Measurements from ENCODE around the gene RASSF1. TPM values are rescaled to one million over a fixed set of nuclear protein-coding genes. Genes with fewer than 3 reads are reported as not detected.
A peak's percentile ranks its signal among the peaks of the same experiment; 100 is the strongest.

The RASSF1 gene, protein sequence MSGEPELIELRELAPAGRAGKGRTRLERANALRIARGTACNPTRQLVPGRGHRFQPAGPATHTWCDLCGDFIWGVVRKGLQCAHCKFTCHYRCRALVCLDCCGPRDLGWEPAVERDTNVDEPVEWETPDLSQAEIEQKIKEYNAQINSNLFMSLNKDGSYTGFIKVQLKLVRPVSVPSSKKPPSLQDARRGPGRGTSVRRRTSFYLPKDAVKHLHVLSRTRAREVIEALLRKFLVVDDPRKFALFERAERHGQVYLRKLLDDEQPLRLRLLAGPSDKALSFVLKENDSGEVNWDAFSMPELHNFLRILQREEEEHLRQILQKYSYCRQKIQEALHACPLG
- total RNA-seq: 10.5 TPM
- long read RNA-seq, transcript RASSF1-201 (5 exons, 1,757 nt): major isoform, 36 of 58 reads
- long read RNA-seq, transcript RASSF1-203 (6 exons, 1,923 nt): minor isoform, 5 of 58 reads
- long read RNA-seq, partial matches to known transcripts: 8 of 58 reads
- long read RNA-seq, other reads (novel, unspliced or antisense): 8 of 58 reads

DNA sequence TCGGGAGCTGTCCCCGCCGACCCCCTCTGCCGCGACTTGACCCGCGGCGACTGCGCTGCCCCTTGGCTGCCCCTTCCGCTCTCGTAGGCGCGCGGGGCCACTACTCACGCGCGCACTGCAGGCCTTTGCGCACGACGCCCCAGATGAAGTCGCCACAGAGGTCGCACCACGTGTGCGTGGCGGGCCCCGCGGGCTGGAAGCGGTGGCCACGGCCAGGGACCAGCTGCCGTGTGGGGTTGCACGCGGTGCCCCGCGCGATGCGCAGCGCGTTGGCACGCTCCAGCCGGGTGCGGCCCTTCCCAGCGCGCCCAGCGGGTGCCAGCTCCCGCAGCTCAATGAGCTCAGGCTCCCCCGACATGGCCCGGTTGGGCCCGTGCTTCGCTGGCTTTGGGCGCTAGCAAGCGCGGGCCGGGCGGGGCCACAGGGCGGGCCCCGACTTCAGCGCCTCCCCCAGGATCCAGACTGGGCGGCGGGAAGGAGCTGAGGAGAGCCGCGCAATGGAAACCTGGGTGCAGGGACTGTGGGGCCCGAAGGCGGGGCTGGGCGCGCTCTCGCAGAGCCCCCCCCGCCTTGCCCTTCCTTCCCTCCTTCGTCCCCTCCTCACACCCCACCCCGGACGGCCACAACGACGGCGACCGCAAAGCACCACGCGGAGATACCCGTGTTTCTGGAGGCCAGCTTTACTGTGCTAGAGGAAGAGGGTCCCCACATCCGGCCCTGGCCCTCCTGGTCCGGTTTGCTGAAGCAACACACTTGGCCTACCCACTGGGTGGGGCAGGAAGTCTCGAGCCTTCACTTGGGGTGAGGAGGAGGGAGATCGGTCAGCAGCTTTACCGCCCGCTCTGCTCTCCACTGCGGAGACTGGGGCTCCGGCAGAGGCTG lies at the start of gene RASSF1:
TSS of gene RASSF1 (minus strand) at position 389 of the 882 bp plus-strand sequence. CDS start at position 358, 31 bp downstream.
- DNase-seq: peak; percentile 89
- peak; percentile 39 for ATAC-seq
- intact Hi-C loops (cut with micrococcal nuclease): no loop called here

DNA sequence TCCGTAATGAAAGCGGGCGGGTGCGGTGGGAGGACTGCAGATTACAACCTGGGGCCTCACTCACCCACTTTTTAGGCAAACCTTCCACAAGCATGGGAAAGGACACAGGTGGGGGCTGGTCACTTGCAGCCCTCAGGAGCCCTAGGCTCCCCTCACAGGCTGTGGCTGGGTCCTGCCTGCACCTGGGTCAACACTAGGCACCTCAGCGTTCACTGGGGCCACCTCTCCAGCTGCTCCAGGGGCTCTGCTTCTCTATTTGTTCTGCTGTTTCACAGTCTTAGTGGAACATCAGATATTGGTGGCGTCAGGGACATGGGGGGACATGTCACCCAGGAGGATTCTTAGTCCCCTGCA lies 48.8 kb upstream of the RASSF1 start:
- intact Hi-C loops (cut with micrococcal nuclease): no loop called here
- ATAC-seq (no peak), DNase-seq (no peak)

DNA sequence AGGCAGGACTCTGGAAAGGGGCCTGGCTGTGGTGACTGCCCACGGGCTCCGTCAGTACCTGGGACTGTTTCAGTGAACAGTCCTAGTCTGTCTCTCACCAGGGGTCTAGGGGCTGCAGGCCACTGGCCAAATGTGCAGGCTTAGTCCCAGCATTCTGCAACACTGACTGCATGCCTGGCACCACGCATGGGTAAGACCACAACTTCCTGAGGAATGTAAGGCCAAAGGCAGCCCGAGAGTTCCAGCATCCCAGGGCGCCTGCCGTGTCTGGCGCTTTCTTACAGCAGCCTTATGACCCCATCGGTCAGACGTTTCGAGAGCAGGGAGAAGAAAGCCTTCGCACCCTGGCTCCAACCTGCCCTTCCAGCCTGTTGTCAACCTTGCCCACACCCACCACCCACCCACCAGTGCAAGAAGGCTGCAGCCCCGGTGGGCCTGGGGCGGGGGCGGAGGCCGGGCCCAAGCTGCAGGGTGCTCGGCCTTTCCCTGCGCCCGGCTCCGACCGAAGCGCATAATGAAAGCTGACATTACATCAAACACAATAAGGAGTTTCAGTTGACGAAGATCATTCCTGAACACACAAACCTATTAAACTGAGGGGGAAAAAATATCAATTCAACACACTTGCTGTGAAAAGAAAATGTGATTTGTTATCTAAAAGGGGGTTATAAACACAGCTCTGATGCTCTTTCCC lies 48.2 kb upstream of the RASSF1 start:
- no peak for ATAC-seq
- intact Hi-C loops (cut with micrococcal nuclease): no loop called here

DNA sequence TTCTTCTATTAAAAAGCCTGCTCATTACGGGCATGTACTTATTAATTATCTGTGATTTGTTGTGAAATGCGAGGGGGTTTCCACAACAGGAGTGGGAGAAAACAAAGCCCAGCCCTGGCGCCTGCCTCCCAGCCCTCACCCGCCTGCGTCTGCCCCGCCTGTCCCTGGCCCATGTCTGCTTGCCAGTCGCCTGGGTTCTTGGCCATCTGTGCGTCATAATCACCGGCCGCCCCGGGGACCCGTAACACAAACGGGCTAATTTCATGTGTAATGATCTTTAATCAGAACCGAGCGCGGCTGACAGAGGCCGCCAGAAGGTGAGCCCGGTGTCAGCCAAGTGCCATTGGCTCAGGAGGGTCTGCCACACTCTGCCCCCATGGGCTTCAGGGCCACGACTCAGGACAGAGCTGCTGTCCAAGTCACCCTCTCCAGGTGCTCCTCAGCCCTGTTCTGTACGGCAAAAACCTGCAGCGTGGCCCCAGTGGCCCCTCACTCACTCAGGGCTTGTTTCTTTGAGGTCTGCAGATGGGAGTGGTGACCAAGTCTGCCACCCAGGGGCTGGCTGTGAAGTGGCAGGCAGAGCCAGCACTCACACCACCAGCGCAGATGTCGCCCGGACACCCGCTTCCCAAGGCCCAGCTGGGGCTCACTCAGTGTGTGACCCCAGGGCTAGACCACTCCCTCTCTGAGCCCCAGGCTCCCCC lies 47.5 kb upstream of the RASSF1 start:
- ATAC-seq (no peak), DNase-seq (no peak)
- intact Hi-C loops (cut with micrococcal nuclease): no loop called here

More for the DNA sequence above, 48.2 kb upstream of the RASSF1 start:
- DNase-seq: no peak

DNA sequence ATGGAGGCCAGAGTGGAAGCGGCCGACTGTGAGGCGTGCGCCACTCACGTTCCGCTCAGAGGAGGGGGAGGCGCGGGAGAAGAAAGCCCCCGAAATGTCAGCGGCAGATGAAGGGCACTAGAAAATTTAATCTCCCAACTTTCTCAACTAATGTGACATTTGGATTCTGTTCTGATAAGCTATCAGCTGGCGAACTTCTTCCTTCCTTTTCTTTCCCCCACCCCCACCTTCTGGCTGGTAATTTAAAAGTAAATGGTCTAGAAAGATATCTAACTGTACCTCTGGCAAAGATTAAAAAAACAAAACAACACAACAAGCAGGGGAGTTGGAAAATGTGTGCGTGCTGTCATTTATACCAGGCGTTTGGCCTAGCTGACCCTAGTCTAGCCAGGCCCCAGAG lies 45.1 kb upstream of the RASSF1 start:
- no peak for DNase-seq
- intact Hi-C loops (cut with micrococcal nuclease): no loop called here
- ATAC-seq: no peak

DNA sequence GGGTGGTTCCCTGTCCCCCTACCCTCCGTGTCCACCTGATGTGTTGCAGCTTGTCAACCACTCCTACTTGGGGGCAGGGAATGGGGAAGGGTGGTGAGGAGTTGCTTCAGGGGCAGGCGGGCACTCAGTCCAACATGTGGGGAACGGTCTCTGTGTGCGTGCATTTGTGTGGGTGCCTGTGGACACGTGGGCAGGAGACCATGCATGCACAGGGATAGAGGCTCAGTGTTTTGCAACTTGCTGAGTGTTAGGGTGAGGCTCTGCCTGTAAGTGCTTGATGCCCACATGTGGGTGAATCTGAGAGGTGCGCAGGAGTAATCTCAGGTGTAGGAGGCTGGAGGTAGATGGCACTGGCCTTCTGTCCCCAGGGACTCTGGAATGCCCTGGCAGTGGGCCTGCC lies 43.1 kb upstream of the RASSF1 start:
- ATAC-seq: no peak
- no peak for DNase-seq
- intact Hi-C loops (cut with micrococcal nuclease): no loop called here

DNA sequence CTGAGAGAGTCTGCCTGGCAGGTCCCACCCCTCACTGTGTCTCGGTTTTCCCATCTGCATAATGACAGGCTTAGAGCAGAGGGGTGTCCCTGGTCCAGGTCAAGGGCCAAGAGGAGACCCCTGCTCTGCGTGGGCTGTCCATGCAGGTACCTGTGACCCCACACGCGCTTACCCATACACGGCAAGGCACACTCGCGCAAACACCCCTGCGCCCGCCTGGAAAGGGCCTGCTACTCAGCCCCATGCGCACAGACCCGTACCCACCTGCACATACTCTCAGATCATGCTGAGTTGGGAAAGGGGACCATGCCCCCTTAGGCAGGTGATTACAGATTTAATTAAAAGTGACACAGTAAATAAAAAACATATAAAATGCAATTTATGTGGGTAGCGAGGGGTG lies 42.1 kb upstream of the RASSF1 start:
- ATAC-seq (no peak), DNase-seq (no peak)
- intact Hi-C loops (cut with micrococcal nuclease): no loop called here

DNA sequence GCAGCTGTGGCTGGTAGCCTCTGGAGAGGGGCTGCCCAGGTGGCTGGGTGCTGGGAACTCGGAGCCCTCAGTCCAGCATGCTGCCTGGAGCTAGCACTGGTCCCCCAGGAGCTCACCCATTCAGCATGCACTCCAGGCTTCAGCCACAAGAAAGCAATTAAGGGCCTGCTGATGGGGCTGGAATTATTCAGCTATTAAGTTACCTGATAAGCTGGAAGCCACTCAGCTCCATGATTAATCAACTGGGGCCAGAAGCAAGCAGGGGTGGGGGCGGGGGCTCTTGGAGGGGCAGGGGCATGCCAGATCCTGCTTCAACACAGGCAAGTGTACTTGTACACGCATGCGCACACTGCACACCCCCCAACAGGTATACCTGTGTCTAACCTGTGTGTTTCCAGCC lies 40.7 kb upstream of the RASSF1 start:
- intact Hi-C loops (cut with micrococcal nuclease): no loop called here
- ATAC-seq (no peak), DNase-seq (no peak)

DNA sequence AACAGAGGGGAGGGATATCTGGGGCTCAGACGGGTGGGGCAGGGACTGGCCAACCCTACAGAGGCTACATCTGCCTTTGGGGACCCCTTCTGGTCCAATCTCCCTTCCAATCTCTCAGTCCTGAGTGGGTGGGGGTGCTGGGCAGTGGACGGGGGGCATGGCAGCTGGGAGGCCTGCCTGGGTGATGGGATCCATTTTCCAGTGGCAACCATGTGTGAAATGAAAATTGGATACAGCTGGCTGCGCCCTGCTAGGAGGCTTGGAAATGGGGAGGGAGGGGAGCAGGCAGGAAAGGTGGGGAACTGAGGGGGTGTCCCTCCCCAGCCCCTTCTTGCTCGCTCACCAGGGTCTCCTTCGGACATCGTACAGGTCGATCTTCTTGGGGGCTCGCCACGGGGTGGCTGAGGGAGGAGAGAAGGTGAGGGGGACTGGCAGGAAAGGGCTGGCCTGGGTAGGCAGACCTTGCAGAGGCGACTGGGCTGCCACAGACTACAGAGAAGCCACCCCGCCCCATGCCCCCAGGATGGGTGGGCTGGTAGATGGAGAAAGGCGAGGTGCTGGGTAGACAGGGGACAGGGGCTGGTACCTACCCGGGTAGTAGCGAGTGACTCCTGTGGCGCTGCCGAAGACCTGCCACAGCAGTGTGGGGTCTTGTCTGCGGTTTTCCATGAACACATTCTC lies 39.9 kb upstream of the RASSF1 start:
- DNase-seq (no peak), ATAC-seq (no peak)
- intact Hi-C loops (cut with micrococcal nuclease): no loop called here

DNA sequence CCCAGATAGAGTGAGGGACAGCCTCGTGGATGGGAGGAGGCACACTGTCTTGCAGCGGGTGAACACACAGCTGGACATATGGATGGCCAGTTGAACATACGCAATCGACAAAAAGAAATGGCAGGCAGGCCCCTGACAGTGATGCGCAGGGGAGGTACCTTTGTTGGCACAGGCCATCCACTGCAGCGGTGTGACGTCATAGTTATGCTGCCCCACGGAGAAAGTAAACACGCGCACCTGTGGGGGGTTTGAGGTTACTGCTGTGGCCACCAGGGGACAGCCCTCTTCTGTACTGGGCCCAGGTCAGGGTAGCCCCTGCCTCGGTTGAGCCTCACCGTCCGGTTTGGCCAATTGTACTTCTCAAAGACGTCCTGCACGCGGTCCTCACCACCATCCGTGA lies 38.1 kb upstream of the RASSF1 start:
- no peak for ATAC-seq
- intact Hi-C loops (cut with micrococcal nuclease): no loop called here
- no peak for DNase-seq

DNA sequence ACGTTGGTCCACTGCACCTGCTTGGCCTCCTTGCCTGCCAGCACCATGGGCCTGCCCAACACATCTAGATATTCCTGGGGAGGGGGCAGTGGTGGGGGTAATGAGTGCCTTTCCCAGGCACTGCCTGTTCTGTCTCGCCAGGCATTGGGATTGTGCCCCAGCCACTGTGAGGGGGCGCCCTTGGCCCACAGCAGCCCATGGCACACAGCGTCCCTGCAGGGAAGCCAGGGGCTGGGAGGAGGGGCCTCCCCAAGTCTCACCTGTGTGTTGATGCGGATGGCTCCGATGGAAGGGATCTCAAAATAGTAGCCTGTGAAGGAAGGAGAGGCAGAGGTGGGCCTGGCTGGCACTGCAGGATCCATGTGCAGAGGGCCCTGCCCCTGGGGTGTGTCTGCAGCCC lies 37.4 kb upstream of the RASSF1 start:
- intact Hi-C loops (cut with micrococcal nuclease): no loop called here
- ATAC-seq (no peak), DNase-seq (no peak)

DNA sequence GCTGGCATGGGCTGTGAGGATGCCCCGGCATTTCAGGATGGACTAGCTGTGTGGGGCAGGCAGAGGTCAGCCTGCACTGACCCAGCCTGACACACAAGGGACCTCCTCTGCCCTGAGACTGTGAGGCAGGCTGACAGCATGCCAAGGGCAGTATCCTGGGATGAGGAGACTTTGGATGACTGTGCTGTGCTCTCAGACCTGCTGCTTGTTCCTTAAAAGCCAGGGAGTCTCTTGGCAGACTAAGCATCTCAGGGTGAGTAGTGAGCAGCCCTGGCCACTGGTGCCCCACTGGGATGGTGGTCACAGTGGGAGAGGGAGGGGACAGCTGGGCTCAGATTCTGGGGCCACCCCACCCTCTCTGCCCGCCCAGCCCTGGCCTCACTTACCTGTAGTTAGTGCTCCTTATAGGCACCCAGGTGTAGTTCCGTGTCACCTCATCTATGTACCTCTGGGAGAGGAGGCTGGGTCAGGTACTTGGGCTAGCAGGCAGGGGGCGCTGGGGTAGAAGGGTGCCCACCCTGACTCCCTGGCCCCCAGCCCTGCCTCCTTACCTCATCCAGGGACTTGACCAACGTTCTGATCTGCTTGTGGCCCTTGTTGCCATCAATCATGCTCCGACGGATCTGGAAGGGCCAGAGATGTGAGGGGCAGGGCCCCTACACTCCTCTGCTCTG lies 34.8 kb upstream of the RASSF1 start:
- intact Hi-C loops (cut with micrococcal nuclease): no loop called here
- DNase-seq (no peak), ATAC-seq (no peak)

DNA sequence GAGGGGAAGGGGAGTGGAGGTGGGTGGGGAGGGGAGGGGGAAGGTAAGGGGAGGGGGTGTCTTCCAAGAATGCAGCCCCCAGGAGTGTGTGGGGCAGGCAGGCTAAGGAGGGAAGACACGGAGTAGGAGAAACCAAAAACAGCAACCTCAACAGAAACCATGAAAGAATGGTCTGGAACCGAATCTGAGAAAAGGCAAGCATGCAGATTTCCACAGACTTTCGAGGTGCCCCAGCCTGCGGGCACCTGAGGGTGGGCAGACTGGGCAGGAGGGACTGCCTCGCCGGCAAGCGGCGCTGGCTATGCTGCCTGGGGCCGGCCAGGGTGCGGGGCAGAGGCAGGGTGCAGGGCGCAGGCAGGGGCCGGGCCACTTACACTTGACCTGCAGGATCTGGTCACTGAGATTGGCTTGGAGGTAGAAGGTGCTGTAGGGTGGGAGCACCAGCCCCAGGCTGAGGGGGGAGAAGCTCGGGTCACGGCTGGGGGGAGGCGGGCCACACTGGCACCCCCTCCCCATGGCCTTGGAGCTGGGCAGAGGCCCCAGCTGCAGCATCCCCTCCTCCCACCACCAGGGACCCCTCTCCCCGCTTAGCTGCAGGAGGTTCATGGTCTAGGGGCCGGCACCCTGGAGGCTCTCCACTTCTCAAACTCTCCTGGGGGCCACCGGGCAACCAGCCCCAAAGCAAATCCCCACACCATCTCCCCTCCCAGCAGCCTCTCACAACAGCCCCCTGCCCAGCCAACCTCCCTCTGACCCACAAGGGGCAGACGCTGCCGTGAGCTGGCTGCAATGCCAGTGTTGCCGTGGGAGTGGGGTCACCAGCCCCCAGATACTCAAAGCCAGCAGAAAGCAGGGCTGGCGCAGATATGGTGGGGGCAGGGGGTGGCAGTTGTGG lies 34.0 kb upstream of the RASSF1 start:
- ATAC-seq (no peak), DNase-seq (no peak)
- intact Hi-C loops (cut with micrococcal nuclease): no loop called here

DNA sequence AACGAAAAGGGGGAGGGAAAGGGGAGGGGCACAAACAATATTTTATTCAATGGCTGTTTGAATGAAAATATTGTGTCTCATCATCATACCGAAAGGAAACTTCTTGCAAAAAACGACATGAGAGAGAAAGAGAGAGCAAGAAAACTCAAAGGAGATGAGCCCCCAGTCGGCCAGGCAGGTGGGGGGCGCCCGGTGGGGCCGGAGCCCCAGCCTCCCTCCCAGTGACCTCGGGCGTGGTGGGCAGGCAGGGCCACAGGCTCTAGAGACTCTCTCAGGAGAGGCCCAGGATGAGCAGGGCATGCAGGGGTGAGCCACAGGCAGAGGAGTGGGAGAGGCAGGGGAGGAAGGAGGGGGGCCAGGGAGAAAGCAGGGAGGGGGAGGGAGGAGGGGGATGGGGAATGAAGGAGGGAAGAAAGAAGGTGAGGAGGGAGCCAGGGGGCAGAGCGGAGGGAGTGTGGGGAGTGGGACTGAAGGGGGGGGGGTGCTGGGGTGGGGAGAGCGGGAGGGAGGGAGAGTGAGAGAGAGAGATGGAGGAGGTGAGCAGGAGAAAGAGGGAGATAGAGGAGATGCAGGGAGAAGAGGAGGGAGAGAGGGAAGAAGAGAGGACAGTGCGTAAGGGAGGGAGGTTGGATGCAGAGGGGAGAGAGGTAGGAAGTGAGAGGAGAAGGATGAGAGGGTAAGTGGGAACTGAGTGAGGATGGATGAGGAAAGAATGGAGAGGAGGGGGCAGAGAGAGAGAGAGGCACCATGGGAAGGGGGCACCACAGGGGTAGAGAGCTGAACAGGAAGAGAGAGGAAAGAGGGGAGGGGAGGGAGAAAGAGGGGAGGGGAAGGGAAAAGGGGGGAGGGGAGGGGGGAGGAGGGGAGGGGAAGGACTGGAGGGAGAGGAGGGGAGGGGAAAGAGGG lies 32.8 kb upstream of the RASSF1 start:
- intact Hi-C loops (cut with micrococcal nuclease): no loop called here

DNA sequence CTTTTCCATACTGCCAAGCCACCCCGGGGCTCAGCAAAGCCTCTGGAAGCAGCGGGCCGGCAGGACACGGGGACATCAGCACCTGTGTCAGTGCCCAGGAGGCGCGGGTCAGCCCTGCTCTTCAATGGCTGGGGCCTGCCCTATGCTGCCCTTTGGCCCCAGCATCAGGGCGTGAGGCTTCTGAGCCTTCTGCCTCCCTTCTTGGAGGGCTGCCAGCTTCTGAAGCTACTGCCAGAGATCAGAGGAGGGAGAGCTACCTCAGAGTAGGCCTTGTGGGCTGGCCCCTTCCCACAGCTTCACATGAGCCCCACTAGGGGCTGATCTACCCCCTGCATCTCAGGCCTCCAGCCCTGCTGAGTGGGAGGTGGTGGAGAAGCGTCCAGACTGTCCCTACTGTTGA lies 31.7 kb upstream of the RASSF1 start:
- intact Hi-C loops (cut with micrococcal nuclease): no loop called here
- no peak for ATAC-seq
- no peak for DNase-seq

More for the DNA sequence above, 32.8 kb upstream of the RASSF1 start:
- ATAC-seq: no peak
- DNase-seq: no peak

DNA sequence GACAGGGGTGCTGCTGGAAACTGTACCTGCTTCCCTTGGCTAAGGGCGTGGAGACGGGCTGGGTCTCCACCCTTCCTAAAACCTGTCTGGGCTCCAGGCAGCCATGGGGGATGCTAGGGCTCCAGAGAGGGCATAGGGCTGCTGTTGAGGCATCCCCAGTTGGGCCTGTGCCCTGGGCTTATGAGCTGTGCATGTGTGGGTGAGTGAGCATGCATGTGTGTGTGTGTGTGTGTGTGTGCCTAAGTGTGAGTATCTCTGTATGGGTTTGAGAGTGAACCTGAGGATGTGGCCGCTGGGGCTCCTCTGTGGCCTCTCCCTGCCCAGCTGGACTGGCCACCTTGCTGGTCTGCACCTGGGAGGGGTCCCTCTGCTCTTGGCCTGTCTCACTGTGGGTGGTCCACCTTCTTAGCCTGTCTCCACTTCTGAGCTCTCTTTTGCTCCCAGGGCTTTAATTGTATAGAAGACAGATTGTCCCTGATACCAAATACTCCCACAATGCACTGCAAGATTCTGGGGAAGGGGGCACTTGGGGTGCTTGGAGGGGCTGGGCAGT lies 30.6 kb upstream of the RASSF1 start:
- intact Hi-C loops (cut with micrococcal nuclease): no loop called here
- no peak for DNase-seq
- no peak for ATAC-seq
